Neural cell (in vitro differentiated cells): ENCODE results near the gene EEF1AKMT4.

Source experiments
- CTCF ChIP-seq: fragments of 450-650 bp; IDR thresholded peaks from 2 replicates; pipeline ENCODE4 v1.5.1; 2014; ENCODE audit warnings: antibody characterized with exemption, mild to moderate bottlenecking, moderate library complexity; ENCODE audit not compliant: poor library complexity, severe bottlenecking
- EP300 ChIP-seq: fragments of 450-650 bp; conservative IDR thresholded peaks from 2 replicates; pipeline ENCODE4 v1.6.1; 2014; ENCODE audit warnings: antibody characterized with exemption, mild to moderate bottlenecking, moderate library complexity; ENCODE audit not compliant: poor library complexity, severe bottlenecking
- RAD21 ChIP-seq: fragments of 450-650 bp; conservative IDR thresholded peaks from 2 replicates; pipeline ENCODE4 v1.6.1; 2014; ENCODE audit warnings: antibody characterized with exemption, mild to moderate bottlenecking, moderate library complexity
- TAF1 ChIP-seq: IDR thresholded peaks from 2 replicates; pipeline ENCODE4 v1.6.1; 2012; ENCODE audit warnings: low read depth

DNA sequence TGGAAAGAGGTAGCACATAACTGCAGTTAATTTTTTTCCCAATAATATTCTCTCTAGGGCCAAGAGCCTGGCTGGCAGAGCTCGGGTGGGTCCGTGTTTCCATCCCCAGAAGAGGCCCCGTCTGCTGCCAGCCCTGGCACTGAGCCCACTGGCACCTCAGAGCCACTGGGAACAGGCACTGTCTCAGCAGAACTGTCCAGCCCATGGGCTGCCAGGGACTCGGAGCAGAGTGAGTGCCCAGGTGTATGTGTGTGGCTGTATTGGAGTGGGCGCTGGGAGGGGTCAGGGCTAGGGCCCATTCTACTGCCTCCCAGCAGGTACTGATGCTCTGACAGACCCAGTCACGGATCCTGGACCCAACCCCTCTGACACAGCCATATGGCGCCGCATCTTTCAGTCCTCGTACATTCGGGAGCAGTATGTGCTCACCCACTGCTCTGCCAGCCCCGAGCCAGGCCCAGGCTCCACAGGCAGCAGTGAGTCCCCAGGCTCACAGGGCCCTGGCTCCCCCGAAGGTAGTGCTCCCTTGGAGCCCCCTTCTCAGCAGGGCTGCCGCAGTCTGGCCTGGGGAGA lies 11.1 kb upstream of the EEF1AKMT4 start:
- TF ChIP-seq CTCF (no peak), RAD21 (no peak), TAF1 (no peak), EP300 (no peak)
